ENCODE measurements around the gene P2RX2.

P2RX2 gene

DNA sequence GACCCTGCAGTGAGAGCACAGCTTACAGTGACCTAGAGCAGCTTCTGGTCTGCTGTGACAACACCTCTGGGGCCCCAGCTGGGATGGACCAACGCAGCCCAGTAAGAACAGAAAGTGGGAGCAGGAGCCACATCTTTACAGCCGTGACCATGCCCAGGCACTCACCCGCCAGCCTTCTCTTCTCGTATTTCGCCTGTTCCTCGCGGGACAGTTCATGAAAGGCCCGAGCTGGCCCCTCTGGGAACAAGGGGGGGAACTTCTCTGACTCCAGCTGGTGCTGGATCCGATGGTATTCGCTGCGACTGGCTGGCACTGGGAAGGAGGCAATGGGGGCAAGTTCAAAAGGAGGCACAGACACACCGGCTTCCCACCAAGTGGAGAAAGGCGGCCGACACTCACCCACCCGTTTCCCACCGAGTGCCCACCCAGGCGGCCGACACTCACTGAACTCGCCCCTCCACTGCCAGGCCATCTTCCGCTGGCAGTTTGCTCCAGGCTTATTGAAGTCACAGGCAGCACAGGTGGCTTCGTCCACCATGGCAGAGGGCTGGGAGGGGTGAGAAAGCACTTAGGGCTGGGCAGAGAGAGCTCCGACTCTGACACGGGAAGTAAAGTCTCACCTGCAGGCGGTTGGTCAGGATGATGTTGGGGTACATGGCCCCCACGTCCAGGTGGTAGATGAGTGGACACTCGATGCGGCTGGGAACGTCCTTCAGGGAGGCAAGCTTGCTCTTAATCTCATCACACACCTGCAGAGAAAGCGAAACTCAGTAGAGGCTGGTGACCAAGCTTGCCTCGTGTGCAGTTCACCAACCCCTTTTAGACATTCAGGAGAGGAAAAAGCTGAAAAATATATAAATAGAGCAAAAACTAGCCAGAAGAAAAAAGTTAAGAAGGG, 49.9 kb downstream of the P2RX2 start:
- DNase-seq, result no peak

DNA sequence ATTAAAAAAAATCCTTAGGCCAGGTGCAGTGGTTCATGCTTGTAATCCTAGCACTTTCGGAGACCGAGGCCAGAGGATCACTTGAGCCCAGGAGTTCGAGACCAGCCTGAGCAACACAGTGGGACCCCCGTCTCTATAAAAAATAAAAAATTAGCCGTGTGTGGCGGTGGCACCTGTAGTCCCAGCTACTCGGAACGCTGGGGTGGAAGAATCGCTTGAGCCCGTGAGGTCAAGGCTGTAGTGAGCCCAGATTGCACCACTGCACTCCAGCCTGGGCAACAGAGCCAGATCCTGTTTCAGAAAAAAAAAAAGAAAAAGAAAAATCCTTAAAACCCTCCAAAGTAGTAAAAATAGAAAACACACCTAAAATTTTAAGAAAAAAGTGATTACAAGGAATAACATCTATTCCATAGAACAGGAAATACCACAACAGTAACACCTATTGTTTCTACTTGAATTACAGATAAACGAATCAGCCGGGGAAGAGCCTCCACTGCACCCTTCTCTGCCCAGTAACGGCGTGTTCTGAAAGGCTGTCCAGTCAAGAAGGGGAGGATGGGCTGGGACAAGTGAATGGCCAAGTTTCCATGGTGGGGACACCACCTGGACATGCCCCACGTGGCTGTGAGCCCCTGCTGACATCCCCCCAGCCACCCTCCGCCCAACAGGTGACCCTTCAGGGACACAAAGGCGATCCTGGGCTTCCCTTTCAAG, 50.7 kb downstream of the P2RX2 start:
- no peak for DNase-seq
